GM12875 (cell line): ENCODE data around the gene FAM174C.

ENCODE experiments used
- H3K4me3 ChIP-seq: one replicate; pipeline ENCODE4 v1.5.1; 2011; ENCODE audit warnings: low read depth, low read length, control low read depth
- CTCF ChIP-seq: IDR thresholded peaks from 2 replicates; pipeline ENCODE4 v1.5.1; 2011; ENCODE audit warnings: low read depth, mild to moderate bottlenecking, control low read depth, inconsistent platforms, low read length, moderate library complexity, borderline replicate concordance; ENCODE audit not compliant: insufficient read depth

The FAM174C gene

GRCh38 chr19:1271528-1272422 is 3.6 kb upstream of the FAM174C start:
- H3K4me3 ChIP-seq: no peak overlapping the region
- no peak for TF ChIP-seq CTCF

GRCh38 chr19:1272423-1273262 is 2.7 kb upstream of the FAM174C start:
- no peak for TF ChIP-seq CTCF
- no peak overlapping the region for H3K4me3 ChIP-seq

- no peak overlapping the region for H3K4me3 ChIP-seq
- TF ChIP-seq CTCF: no peak
Measured at GRCh38 chr19:1273263-1274041, 1.9 kb upstream of the FAM174C start.

- TF ChIP-seq CTCF: no peak
- peak overlapping the region; percentile 53 for H3K4me3 ChIP-seq
Measured at GRCh38 chr19:1274081-1274851, 1.1 kb upstream of the FAM174C start.

- TF ChIP-seq CTCF: no peak
- H3K4me3 ChIP-seq: peak overlapping the region; percentile 53
Measured at GRCh38 chr19:1274852-1275259, 474 bp upstream of the FAM174C start.

DNA sequence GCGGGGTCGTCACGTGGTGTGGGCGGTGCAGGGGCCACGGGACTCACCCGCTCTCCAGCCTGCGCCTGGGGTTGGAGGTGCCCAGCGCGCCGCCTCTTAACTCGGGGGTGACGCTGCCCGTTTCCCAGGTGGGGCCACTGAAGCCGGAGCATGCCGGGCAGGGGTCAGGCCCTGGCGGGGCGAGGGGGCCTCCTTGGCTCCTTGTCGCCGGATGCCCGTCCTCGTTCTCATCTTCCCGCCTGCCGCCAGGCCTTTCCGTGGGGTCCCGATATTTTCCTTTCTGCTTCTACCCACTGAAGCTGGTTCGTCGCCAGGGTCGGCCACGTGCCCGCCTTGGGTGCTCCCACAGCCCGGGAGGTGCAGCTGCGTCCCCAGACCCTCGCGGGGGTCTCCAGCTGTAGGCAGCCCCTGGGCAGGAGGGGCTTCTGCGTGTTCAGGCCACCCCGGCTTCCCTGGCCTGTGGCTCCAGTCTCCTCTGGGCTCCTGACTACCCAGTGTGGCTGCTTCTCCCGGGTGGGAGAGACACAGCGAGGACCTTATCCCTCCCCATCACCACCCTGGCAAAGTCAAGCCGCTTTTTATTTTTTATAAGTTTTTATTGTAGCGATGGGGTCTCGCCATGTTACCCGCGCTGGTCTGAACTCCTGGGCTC is 772 bp downstream of the FAM174C start:
- no peak for TF ChIP-seq CTCF

More for the DNA sequence above, 772 bp downstream of the FAM174C start:
- H3K4me3 ChIP-seq: peak overlapping the region; percentile 79
